NCI-H82 (cell line): ENCODE data around the gene ZBTB45.
"Not testable (repeated sequence)": the region's sequence is repeated elsewhere in the genome, so short reads cannot be mapped to it uniquely, and the experiment has no call there.

ENCODE experiments used
- DNase-seq: peaks from one replicate; lab custom pipeline; 2025; lab: John Stamatoyannopoulos, UW

Gene ZBTB45

GRCh38 chr19:58510084-58510862 lies 9.3 kb downstream of the ZBTB45 start:
- no peak for DNase-seq

DNA sequence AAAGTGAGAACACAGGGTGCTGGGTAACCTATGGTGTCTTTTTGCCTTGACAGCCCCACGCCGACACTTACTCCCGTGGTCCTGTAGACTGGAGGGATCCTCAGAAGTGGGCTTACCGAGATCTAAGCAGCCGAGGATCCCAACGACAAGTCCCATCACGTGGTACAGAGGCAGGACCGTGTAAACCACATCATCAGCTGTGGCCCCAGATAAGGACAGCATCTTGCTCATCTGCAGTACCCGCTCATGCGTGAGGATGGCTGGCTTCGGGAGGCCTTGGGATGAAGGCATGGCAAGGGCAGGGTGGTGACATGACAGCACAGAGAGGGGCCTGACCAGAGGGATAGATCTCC lies 9.9 kb downstream of the ZBTB45 start:
- no peak for DNase-seq

GRCh38 chr19:58507602-58508223 lies 11.9 kb downstream of the ZBTB45 start:
- DNase-seq: not testable (repeated sequence)

DNA sequence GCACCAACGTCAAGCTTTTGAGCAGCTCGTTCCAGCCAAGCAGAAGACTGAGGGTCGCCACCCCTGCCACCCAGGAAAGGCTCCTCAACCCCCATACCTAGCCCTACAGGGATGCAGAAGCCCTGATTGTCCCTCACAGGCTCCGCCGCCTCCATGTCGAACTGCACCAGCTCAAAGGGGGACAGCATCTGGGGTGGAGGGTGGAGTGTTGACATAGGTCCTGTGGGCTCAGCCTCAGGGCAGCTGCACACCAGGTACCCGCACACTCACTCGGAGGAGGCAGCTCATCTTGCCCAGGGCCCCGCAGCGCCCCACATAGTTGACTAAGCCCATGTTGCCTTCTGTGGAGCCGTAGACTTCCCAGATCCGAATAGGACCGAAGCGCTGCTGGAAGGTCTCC lies 19.4 kb downstream of the ZBTB45 start:
- no peak for DNase-seq

DNA sequence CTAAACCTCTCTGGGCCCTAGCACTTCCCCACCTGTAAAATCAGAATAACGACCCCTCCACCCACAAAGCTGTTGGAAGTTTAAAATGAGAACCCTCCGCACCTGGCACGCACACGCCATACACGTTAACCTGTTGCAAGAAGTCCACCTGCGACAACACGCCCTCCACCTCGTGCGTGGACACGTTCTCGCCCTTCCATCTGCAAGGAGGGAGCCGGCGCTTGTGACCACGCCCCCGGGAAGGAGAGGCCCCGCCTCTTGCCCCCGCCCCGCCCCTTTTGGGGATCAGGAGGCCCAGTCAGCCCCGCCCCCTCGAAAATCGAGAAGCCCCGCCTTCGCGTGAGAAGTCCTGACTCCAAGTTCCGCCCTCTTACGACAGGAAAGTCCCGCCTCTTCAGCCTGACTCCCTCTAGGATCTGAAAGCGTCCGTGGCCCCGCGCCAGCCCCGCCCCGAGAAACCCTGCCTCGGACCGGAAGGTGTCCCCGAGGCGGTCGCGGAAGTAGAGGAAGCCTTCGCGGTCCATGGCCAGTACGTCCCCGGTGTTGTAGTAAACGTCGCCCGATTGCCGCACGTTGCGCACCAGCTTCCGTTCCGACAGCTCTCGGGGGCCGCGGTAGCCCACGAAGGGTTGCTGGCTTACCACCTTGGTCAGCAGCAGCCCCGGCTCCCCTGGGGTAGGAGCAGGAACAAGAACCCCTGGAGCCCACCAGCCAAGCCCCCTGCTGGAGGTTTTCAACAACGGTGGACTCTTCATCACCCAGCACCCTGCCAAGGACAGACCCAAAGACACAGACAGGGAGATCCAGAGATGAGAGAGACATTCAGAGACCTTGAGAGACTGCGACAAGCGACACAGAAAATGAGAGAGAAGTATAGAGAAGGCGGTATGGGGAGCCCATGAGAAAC lies 20.3 kb downstream of the ZBTB45 start:
- DNase-seq: peak; percentile 100

- DNase-seq: no peak
Observed at GRCh38 chr19:58498316-58499020, 21.1 kb downstream of the ZBTB45 start.

DNA sequence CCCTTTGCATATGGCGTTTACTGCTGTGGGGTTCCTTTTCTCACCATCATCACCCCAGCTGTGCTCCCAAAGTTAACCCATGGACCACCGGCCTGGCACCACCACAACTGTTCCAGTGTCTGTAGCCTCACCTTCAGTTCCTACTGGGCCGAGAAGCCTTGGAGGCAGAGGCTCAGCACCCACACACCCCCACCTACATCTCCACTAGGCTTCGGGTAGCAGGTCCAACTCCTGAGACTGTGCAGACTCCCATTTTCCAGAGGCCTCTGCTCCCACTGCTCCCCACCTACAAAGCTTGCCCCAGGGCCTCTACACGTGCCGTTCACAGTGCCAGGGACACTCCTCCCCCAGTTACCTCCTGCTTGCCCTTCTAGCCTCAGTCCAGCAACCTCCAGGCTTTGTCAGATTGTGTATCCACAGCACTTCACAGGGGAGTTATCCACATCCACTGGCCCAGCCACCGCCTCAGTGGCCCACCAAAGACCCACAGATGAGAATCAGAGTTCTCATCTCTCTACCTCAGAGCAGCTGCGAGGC lies 21.9 kb downstream of the ZBTB45 start:
- DNase-seq: no peak

DNA sequence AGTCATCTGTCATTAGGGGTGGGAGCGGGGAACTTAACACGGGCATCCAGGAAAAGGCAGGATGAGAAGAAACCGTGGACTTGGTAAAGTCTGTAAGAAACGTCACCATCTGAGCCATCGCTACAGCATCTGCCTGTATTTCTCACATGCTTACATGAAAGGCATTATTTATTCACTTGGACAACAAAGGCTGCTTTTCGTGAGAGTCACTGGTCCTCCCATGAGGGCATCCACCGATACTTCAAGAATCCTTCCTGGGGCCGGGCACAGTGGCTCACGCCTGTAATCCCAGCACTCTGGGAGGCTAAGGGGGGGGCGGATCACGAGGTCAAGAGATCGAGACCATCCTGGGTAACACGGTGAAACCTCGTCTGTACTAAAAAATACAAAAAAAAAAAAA lies 27.3 kb downstream of the ZBTB45 start:
- no peak for DNase-seq

DNA sequence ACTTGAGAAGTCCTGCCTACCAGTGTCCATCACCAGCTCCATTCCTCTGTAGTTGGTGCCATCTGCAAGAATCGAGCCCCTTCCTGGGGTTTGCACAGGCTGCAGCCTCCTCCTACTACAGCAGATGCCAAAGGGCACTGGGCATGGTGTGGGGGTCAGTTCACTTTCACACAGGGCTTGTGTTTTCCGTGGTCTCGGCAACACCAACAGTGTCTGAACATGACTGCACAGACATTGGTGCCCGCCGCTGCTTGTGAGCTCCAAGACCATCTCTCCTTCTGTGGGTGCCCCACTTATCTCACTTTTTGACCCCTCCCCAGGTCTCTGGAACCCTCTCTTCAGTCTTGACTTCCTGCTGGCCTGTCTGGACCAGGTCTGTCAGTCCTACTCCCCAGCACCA lies 28.2 kb downstream of the ZBTB45 start:
- DNase-seq: no peak

DNA sequence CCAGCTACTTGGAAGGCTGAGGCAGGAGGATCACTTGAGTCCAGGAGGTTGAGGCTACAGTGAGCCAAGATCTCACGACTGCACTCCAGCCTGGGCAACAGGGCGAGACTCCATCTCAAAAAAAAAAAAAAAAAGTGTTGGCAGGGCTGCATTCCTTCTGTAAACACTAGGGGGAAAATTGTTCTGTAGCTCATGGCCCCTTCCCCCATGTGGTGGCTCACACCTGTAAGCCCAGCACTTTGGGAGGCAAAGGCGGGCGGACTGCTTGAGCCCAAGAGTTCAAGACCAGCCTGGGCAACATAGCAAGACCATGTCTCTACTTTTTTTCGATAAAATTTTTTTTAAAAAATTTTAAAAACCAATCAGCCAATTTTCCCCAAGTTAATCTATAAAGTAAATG lies 35.3 kb downstream of the ZBTB45 start:
- peak; percentile 22 for DNase-seq

DNA sequence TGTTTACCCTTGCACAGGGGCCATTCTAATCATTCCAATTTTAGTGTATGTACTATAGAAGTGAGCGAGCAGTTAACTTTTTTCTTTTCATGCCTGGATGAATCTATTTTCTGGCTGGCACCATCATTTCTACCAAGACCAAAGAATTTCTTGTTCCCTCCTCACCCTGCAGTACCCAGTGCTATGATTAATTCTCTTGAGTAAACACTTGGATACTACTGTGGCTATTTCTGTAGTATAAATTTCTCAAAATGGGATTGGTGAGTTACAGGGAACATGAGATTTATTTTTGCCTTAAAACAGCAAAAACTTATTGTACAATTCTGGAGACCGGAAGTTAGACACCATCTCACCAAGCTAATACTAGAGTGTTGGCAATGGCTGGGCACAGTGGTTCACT lies 35.8 kb downstream of the ZBTB45 start:
- DNase-seq: no peak

- no peak for DNase-seq
Observed at GRCh38 chr19:58482372-58482771, 37.2 kb downstream of the ZBTB45 start.

GRCh38 chr19:58480831-58481230 lies 38.8 kb downstream of the ZBTB45 start:
- no peak for DNase-seq

- no peak for DNase-seq
Observed at GRCh38 chr19:58480481-58480830, 39.2 kb downstream of the ZBTB45 start.

DNA sequence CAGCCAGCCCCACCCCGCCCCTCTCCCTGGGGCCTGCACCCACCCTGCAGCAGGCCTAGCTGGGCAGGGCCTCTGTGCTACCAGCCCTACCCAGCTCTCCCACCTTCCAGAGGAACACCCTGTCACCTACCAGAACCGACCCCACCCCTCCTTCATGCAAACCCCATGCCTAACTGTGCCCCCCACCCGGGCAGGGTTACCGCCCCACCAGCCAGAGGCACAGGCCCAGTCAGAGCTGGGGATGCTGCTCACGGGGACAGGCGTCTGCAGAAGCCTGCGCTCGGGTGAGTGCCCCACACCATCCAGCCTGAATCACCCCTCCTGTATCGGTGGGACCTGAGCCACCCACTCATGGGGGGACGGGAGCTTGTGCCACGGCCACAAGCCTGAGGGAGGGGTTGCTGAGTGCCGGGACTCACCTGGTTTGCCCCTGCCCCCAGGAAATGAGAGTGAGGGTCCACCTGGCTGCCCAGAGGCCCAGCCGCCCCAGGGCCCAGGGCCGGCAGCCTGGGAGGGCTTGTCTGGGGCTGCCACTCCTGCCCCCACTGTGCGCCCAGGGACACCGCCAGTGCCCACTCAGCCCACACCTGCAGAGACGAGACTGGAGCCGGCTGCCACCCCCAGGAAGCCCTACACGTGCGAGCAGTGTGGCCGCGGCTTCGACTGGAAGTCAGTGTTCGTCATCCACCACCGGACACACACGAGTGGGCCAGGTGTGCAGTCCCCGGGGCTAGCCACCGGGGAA lies 39.7 kb downstream of the ZBTB45 start:
- no peak for DNase-seq

DNA sequence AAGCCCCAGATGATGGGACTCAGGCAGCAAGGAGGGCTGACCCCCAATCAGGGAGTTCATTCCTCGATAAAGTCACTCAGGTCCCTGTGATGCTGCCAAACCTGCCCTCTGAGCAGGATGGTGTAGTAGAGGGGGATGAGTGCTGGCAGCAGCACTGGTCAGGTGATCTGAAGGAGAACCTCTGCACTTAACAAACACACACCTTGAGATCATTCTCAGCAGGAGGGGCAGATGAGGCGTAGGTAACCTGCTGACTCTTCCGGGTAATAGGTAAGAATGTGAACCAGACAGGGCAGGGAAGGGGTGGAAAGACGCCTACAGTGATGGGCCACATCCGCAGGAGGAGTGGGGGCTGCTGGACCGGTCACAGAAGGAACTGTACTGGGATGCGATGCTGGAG lies 40.3 kb downstream of the ZBTB45 start:
- no peak for DNase-seq

DNA sequence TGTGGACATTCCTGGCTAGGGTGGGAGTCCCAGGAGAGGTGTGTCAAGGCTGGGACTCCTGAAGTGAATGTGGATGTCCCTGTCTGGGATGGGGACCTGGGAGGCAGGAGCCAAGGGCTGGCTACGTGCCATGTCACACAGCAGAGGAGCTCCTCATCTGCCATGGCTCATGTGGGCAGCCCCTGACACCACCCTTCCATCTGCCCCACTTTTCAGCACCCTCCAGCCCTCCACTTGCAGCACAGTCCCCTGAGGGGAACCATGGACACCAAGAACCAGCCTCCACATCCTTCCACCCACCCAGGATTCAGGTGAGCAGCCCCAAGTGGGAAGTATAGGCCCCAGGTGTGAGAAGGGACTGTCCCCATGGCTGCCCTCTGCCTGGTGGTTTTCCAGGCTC lies 41.7 kb downstream of the ZBTB45 start:
- DNase-seq: no peak

- no peak for DNase-seq
Observed at GRCh38 chr19:58477130-58477529, 42.5 kb downstream of the ZBTB45 start.

GRCh38 chr19:58476498-58477015 lies 43.1 kb downstream of the ZBTB45 start:
- peak; percentile 46 for DNase-seq

- DNase-seq: peak; percentile 97
Observed at GRCh38 chr19:58475714-58476497, 43.7 kb downstream of the ZBTB45 start, which contains the start of gene ZNF446. ZNF446 (plus strand) TSS chr19:58476352; CDS start chr19:58477219, 867 bp downstream.
